Breast epithelium (tissue), 3 donors: ENCODE measurements around the gene MYO18B.

Experiments used
- CTCF ChIP-seq, 3 donors: fragments of 450-650 bp; IDR thresholded peaks; one replicate each; pipeline ENCODE4 v1.5.1; 2016 to 2017; ENCODE audit warnings: antibody characterized with exemption in 3 of 3, mild to moderate bottlenecking in 3 of 3, moderate library complexity in 3 of 3
- POLR2A ChIP-seq: fragments of 450-650 bp; IDR thresholded peaks from one replicate; pipeline ENCODE4 v1.6.1; 2016; ENCODE audit warnings: antibody characterized with exemption, mild to moderate bottlenecking, moderate library complexity

DNA sequence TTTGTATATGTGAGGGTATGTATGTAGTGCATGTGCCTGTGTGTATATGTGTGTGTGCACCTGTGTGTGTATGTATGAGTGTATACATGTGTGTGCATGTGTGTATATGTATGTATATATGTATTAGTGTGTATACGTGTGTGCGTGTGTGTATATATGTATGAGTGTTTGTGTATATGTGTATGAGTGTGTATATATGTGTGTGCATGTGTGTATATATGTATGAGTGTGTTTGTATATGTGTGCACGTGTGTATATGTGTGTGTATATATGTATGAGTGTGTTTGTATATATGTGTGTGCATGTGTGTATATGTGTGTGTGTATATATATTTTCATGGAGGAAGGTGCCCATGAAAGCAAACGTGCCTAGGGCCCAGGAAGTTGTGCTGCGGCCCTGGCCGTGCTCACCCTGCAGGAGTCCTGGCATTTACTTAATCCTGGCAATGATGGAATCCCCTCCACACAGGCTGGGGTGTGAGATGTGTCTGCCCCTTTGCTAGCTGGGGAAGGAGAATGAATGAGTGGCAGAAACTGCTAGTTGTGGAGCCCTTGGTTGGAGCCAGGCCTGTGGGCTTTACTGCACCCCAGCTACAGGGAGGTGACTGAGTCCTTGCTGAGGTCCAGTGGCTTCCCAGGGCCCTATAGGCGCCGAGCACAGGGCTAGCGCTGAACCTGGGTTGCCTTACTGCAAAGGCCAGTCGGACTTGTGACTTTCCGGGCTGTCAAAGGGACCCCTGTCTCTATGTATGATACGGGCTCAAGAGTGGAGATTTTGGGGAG, 97.2 kb downstream of the MYO18B start:
- TF ChIP-seq POLR2A (no peak), CTCF (IDR thresholded peaks at IDR 0.05) (no peak)
